ENCODE measurements around the gene HECTD4.

DNA sequence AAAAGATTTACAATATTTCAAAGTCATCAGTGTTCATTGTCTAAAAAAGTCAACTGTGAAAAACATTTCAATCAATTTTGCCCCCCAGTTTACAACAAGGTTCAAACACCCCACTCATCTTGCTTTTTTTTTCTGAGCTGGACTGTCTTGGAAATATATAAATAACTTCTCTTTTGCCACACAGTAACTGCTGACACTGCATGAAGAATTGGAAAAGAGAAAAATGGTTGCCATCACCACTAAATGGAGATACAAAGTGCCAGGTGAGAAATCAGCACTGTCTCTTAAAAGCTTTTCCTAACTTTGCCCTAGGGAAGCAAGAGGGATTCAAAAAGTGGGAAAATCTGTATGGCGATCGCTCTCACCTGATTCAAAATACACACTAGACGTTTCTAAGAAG is 155.5 kb downstream of the HECTD4 start:
- TF ChIP-seq YY1 (IDR thresholded peaks at IDR 0.05; ENCODE audit: insufficient read depth, insufficient read length) (no peak), ZNF274 (IDR thresholded peaks at IDR 0.05; ENCODE audit: low read depth, low read length) (no peak)

All from NT2/D1 (cell line).